HG02571 (cell line): Measurements from ENCODE around the gene HFE.
"Not testable (repeated sequence)": the region's sequence is repeated elsewhere in the genome, so short reads cannot be mapped to it uniquely, and the experiment has no call there.

Experiments
- ATAC-seq: cut with Tn5 transposase; IDR thresholded peaks from one replicate; pipeline ENCODE4 v1.9.1; 2021; ENCODE audit warnings: mild to moderate bottlenecking, moderate library complexity; ENCODE audit not compliant: unreplicated experiment

The HFE gene

GRCh38 chr6:26058477-26059033, 28.7 kb upstream of the HFE start:
- not testable (repeated sequence) for ATAC-seq

DNA sequence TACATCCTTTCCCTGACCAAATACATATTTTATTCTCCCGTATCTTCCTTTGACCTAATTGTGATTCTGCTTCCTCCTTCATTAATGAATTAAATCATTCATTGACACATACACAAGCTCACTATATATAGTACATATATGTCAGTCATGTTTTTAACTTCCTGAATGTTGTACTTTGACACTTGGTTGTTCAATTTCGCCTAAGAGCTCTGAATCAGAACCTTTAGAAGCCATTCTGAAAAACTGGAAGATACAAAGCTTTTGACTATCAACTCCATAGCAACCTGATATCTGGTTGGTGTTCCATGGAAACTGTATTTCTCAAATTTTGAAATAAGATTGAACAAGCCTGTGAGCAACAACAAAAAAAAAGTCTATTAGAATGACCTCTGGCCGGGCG, 27.3 kb upstream of the HFE start:
- no peak for ATAC-seq

DNA sequence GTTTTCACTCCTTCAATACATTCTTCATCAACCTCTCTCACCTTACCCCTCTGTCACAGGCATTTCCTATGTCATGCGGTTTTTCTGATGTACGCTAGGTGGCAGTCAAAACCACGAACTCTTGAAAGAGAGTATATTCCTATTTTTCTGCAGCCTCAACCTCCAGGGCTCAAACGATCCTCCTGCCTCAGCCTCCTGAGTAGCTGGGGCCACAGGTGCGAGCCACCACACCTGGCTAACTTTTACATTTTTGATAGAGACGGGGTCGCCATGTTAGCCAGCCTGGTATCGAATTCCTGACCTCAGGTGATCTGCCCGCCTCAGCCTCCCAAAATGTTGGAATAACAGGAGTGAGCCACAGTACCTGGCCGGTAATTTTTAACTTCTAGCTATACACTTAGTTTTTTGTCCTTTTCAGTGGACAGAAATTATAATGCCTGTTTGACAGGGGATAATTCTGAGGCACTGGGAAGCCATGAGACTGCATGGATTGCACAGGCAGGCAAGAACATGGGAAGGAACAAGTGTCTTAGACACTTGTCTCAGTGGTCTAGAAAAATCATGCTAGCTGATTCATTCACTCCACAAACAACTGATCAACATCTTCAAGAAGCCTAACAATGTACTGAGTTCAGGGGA, 22.5 kb upstream of the HFE start:
- ATAC-seq: no peak

- ATAC-seq: peak; percentile 87
Observed at GRCh38 chr6:26065952-26066380, 21.3 kb upstream of the HFE start.

DNA sequence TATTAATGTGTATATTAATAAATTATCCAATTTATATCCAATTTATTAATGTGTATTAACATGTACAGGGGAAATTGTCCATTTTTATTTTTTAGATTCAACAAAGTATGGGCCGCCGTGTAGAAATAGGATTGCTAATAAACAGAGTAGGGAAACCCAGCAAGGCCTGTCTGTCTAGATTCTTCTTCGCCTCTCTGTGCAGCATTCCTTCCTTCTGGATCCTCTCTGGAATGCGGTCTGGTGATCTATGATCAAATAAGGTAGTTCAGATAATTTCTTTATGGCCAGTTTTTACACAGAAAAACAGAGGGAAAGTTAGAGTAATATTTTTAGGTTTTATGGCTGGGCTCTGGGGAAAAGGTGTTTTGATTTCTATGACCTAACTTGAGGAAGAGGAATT, 19.9 kb upstream of the HFE start:
- no peak for ATAC-seq

GRCh38 chr6:26068036-26068435, 19.2 kb upstream of the HFE start:
- ATAC-seq: no peak

GRCh38 chr6:26071135-26071534, 16.1 kb upstream of the HFE start:
- no peak for ATAC-seq

DNA sequence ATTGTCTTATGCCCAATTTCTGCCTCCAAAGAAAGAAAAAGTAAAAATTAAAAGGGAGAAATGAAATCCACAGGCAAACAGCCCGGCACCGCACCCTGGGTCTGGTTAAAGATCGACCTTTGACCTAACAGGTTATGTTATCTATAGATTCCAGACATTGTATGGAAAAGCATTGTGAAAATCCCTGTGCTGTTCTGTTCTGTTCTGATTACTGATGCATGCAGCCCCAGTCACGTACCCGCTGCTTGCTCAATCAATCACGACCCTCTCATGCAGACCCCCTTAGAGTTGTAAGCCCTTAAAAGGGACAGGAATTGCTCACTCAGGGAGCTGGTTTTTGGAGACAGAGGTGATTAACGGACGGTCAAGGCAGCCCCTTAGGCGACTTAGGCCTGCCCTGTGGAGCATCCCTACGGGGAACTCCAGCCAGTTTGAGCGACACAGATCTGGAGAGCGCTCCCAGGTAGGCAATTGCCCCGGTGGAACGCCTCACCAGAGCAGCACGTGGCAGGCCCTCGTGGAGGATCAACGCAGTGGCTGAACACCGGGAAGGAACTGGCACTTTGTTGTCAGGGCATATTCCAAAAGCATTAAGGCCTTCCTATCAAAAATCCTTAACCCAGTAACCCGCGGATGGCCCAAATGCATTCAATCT, 12.0 kb upstream of the HFE start:
- no peak for ATAC-seq

DNA sequence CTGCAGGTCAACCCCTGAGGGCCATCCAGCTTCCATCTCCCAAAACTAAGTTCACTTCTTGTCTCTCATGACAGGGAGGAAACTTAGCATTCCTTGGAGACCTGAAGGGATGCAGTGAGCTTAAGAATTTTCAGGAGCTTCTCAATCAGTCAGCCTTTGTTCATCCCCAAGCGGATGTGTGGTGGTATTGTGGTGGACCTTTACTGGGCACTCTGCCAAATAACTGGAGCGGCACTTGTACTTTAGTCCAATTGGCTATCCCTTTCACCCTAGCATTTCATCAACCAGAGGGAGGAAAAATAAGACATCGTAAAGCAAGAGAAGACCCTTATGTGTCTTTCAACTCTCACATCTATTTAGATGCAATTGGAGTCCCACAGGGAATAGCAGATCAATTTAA, 9.2 kb upstream of the HFE start:
- not testable (repeated sequence) for ATAC-seq

GRCh38 chr6:26081096-26081495, 6.1 kb upstream of the HFE start:
- ATAC-seq: not testable (repeated sequence)

DNA sequence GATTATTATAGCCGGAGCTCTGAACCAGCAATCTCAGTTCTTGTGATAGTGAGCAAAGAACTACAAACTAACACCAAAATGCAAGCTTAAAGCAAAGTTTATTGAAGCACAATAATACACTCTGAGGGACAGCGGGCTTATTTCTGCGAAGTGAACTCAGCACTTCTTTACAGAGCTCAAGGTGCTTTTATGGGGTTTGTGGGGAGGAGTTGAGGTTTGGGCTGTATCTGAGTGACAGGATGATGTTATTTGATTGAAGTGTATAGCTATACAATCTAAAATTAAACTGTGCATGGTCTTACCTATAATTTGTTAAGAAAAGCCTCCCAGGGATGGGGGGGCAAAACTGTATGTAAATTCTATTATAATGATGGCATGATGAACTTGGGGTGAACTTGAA, 1.0 kb upstream of the HFE start:
- ATAC-seq: no peak

- ATAC-seq: no peak
Observed at GRCh38 chr6:26088344-26088743, 1.1 kb downstream of the HFE start.

DNA sequence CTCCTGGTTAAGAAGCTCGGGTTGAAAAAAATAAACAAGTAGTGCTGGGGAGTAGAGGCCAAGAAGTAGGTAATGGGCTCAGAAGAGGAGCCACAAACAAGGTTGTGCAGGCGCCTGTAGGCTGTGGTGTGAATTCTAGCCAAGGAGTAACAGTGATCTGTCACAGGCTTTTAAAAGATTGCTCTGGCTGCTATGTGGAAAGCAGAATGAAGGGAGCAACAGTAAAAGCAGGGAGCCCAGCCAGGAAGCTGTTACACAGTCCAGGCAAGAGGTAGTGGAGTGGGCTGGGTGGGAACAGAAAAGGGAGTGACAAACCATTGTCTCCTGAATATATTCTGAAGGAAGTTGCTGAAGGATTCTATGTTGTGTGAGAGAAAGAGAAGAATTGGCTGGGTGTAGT, 2.0 kb downstream of the HFE start:
- ATAC-seq: no peak

GRCh38 chr6:26092443-26092842, 5.2 kb downstream of the HFE start:
- ATAC-seq: no peak

GRCh38 chr6:26094036-26094435, 6.8 kb downstream of the HFE start:
- no peak for ATAC-seq

DNA sequence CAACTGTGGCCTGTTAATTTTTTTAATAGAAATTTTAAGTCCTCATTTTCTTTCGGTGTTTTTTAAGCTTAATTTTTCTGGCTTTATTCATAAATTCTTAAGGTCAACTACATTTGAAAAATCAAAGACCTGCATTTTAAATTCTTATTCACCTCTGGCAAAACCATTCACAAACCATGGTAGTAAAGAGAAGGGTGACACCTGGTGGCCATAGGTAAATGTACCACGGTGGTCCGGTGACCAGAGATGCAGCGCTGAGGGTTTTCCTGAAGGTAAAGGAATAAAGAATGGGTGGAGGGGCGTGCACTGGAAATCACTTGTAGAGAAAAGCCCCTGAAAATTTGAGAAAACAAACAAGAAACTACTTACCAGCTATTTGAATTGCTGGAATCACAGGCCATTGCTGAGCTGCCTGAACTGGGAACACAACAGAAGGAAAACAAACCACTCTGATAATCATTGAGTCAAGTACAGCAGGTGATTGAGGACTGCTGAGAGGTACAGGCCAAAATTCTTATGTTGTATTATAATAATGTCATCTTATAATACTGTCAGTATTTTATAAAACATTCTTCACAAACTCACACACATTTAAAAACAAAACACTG, 10.1 kb downstream of the HFE start:
- ATAC-seq: no peak

DNA sequence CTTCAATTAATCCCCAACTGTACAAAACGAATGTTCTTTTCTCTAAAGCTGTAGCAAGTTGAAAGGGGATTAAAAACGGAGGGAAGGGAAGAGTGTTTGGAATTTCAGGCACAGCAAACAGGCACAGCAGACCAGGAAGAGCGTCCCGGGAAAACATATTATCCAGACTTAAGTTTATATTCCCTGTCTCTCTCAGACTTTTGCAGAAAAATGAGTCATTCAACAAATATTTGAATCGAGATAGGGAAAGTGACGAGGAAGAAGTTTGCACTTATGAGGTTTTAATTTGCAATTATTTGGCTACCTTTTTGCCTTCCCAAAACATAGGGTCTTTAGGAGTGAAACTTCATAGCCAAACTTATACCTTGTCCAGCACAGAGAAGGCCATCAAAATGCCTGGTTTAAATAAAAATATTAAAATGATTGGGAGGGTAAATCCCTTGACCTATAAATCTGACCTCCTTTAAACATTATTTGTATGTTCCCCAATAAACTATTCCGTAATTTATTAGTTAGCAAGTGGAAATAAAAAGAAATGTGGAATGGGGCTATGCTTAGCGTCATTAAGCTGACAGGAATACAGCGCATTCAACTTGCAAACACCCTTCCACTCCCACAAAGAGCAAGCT, 16.0 kb downstream of the HFE start:
- peak; percentile 70 for ATAC-seq

DNA sequence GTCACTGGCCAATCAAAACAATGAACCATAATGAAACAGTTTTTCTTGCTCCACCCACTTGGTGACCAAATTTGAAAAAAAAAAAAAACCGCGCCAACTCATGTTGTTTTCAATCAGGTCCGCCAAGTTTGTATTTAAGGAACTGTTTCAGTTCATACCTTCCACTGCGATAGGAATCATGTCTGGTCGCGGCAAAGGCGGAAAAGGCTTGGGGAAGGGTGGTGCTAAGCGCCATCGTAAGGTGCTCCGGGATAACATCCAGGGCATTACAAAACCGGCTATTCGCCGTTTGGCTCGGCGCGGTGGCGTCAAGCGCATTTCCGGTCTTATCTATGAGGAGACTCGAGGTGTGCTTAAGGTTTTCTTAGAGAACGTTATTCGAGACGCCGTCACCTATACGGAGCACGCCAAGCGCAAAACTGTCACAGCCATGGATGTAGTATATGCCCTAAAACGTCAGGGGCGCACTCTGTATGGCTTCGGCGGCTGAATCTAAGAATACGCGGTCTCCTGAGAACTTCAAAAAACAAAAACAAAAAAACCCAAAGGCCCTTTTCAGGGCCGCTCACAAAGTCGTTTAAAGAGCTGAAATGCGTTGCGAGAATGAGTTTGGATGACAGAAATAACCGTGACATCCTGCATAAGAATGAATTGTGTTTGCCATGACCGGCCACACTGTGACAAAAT, 16.7 kb downstream of the HFE start:
- peak; percentile 81 for ATAC-seq

DNA sequence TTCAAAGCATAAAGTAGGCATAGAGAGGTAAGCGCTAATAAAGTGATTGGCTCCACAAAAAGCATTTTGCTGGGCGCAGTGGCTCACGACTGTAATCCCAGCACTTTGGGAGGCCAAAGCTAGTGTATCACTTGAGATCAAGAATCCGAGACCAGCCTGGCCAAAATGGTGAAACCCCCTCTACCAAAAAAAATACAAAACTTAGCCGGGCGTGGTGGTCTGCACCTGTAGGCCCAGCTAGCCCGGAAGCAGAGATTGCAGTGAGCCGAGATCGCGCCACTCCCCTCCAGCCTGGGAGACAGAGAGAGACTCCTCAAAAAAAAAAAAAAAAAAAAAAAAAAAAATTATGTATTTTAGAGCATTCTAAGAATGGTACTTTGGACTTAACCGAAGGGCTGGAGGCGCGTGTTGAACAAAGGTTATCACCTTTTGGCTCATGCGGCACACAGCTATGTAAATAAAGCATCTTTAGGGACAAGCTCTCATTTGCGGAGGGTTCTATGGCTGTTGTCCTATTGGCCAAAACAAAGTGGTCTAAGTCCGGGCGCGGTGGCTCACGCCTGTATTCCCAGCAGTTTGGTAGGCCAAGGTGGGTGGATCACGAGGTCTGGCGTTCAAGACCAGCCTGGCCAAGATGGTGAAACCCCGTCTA, 17.4 kb downstream of the HFE start:
- no peak for ATAC-seq

- ATAC-seq: no peak
Observed at GRCh38 chr6:26105109-26105730, 18.0 kb downstream of the HFE start.
